GM10248 (cell line): ENCODE measurements around the gene MYPN.
"Not testable (repeated sequence)": the region's sequence is repeated elsewhere in the genome, so short reads cannot be mapped to it uniquely, and the experiment has no call there.

ENCODE experiments used
- CTCF ChIA-PET: fragments of 300-600 bp; sonication (Branson Sonifier 250); formaldehyde crosslinking; extraction: SDS; loops from one replicate; lab custom pipeline; 2021; ENCODE audit warnings: antibody characterized with exemption; lab: Yijun Ruan, JAX
- POLR2A ChIA-PET: fragments of 350-650 bp; sonication (Branson Sonifier 250); formaldehyde crosslinking; extraction: SDS; loops from one replicate; lab custom pipeline; 2020; ENCODE audit warnings: antibody characterized with exemption; lab: Yijun Ruan, JAX
- DNase-seq: peaks from one replicate; pipeline ENCODE4 v3.0.0; 2012; ENCODE audit errors: extremely low spot score
- TF ChIP-seq, protein P1 (sequence below): IDR thresholded peaks from 2 replicates; pipeline ENCODE4 v1.5.1; 2012; ENCODE audit warnings: mild to moderate bottlenecking, low read depth; ENCODE audit errors: extremely low read depth, missing control alignments, control extremely low read depth

The MYPN gene

DNA sequence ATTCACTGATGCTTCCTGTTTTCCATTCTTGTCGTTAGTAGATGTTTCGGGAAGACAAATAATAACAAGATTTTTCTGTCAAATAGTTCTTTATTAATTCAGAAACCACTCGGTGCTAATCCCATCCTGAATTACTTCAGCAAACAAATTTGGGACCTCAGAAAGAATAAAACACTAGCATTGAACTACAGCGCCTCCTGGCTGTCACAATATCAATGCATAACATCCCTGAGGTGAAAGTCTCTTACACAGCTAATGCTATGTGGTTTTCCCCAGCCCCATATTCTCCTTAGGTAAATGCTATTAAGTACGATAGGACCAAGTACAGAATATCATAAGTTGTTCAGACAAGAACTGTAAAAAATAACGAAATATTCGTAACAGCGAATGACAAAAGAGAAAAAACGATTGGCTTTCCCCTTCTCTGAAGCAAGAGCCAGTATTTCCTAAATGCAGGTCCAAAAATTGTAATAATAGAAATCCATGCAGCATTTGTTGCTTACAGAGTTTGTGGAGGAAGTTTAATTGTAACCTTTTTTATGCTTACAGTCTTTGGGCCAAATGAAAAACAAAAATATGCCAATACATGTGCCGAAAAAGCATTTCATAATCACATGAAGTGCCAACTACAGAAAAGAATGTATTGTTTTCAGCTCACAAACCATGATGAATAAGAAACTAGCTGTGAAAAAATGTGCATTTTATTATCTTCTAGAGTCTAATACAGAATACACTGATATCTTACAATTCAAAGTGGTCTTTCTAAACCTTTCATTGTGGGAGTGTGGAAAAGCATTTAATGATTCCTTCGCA lies 47.3 kb downstream of the MYPN start:
- ChIA-PET POLR2A (interaction anchor here (0.5 kb wide), 1 partner anchor 388 kb away, joined by 6 read pairs; no protein-coding TSS in a partner anchor), CTCF (interaction anchor here (0.9 to 11.2 kb wide), 40 partner anchors 9 to 739 kb away, joined by 3 to 202 read pairs (median 4); partner anchors contain the start of gene DNAJC12)
- peak; percentile 34 for DNase-seq
- TF ChIP-seq, protein P1, sequence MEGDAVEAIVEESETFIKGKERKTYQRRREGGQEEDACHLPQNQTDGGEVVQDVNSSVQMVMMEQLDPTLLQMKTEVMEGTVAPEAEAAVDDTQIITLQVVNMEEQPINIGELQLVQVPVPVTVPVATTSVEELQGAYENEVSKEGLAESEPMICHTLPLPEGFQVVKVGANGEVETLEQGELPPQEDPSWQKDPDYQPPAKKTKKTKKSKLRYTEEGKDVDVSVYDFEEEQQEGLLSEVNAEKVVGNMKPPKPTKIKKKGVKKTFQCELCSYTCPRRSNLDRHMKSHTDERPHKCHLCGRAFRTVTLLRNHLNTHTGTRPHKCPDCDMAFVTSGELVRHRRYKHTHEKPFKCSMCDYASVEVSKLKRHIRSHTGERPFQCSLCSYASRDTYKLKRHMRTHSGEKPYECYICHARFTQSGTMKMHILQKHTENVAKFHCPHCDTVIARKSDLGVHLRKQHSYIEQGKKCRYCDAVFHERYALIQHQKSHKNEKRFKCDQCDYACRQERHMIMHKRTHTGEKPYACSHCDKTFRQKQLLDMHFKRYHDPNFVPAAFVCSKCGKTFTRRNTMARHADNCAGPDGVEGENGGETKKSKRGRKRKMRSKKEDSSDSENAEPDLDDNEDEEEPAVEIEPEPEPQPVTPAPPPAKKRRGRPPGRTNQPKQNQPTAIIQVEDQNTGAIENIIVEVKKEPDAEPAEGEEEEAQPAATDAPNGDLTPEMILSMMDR = peak; percentile 76

DNA sequence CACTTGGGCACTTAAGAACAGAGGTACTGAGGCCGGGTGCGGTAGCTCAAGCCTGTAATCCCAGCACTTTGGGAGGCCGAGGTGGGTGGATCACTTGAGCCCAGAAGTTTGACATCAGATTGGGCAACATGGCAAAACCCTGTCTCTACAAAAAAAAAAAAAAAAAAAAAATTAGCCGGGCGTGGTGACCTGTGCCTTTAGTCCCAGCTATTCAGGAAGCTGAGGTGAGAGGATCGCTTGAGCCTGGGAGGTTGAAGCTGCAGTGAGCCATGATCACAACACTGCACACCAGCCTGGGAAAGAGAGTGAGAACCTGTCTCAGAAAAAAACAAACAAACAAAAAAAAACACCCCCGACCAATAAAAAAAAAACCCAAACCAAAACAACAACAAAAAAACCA lies 48.2 kb downstream of the MYPN start:
- POLR2A ChIA-PET, DNase-seq: not testable (repeated sequence)
- CTCF ChIA-PET = interaction anchor here (0.9 to 11.2 kb wide), 16 partner anchors 8 to 460 kb away, joined by 3 to 202 read pairs (median 7); no protein-coding TSS in a partner anchor

DNA sequence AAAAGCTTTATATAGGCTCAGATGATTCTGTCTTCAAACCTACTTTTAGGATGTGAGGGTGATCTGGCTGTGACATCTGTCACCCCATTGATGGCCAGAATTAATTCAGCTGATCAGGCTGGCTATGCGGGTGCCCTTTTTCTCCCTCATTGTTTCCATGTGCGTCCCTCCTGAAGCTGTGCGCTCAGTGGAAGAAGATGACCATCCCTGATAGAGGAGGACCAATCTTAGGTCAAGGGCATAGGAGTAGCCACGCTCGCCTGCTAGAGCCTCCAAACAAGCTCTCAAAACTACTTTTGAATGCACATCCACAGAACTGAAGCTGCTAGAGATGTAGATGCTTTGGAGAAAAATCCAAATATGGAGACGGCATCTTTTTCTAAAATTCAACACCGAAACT lies 48.7 kb downstream of the MYPN start:
- no peak for DNase-seq
- ChIA-PET POLR2A (no interaction called here), CTCF (interaction anchor here (1.0 to 11.2 kb wide), 12 partner anchors 8 to 369 kb away, joined by 3 to 202 read pairs (median 7); partner anchors contain the start of gene DNAJC12)
- TF ChIP-seq, protein P1 = no peak

DNA sequence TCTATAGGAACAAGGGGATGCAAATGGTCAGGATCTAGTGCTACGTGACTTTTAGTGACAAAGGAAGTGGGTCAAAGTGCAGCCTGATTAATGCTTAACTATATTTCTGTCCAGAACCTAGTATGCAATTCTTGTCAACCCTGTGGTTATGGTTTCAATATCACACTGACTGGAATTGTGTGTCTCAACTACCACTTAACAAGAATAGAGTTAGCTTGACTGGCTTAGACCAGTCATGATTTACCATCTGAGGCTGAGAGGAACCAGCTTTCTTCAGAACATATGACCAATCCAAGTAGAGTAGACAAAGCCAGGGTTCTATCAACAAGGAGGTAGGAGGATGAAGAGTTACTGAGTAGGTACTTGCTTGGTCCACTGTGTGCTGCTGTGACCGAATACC lies 54.4 kb downstream of the MYPN start:
- peak; percentile 37 for DNase-seq
- CTCF ChIA-PET = interaction anchor here (1.5 to 5.0 kb wide), 2 partner anchors 8 to 375 kb away, joined by 5 to 40 read pairs; no protein-coding TSS in a partner anchor
- POLR2A ChIA-PET = no interaction called here

DNA sequence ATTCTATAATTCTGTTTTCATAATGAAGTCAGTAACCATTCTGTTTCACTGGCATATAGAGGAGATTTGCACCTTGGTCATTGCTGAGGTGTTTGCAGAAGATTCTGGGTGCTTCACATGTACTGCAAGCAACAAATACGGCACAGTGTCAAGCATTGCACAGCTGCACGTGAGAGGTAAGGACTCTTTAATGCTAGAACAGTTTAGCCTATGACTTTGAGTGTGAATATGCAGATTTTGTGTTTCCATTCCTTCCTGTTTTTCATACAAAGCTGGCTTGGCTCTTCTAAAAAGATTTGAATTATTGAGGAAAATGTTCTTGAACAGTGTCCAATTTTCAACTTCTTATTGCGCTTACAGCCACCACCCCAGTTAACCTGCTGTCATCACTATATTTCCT lies 56.4 kb downstream of the MYPN start:
- CTCF ChIA-PET = interaction anchor here (1.9 to 5.0 kb wide), 2 partner anchors 10 to 311 kb away, joined by 5 to 40 read pairs; no protein-coding TSS in a partner anchor
- POLR2A ChIA-PET = no interaction called here
- TF ChIP-seq, protein P1 = no peak
- DNase-seq = no peak

More for the DNA sequence above, 54.4 kb downstream of the MYPN start:
- TF ChIP-seq, protein P1 = no peak

DNA sequence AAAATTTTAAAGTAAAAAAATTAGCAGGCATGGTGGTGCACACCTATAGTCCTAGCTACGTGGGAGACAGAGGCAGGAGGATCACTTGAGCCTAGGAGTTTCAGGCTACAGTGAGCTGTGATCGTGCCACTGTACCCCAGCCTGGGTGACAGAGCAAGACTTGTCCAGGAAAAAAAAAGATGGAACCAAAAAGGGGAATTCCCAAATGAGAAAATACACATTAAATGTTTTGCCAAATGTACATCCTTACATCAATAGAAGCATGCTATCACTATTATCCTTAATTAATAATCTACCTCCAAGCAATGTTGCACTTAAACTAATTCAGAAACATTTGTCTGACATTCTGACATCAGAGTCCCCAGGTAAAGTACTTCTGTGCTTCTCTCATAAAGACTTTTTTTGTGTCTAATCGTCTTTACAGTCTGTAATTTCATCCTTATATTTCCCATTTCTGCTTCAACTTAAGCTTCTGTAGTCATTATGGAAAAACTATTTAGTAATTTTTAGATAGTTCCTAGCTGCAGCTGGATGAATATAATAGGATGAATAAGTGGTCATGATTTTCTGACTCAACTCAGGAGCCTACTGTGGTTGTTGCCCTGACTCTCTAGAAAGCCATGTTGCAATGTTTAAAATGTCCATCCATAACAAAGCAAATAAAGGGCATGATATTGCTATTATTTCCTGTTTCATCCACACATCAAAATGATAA lies 57.7 kb downstream of the MYPN start:
- POLR2A ChIA-PET = interaction anchor here (0.6 kb wide), 1 partner anchor 218 kb away, joined by 5 read pairs; no protein-coding TSS in a partner anchor
- TF ChIP-seq, protein P1 = no peak
- no peak for DNase-seq
- CTCF ChIA-PET = interaction anchor here (1.1 to 5.0 kb wide), 2 partner anchors 11 to 379 kb away, joined by 3 to 40 read pairs; no protein-coding TSS in a partner anchor
